ENCODE data around the gene KCNJ14. TPM values are rescaled to one million over a fixed set of nuclear protein-coding genes. Genes with fewer than 3 reads are reported as not detected.

The KCNJ14 gene
- total and polyA plus RNA-seq, 2 donors (not counting 3 experiments of a cell fraction or from before 2014, with no cell fraction given) = 0.26 to 1.4 TPM

DNA sequence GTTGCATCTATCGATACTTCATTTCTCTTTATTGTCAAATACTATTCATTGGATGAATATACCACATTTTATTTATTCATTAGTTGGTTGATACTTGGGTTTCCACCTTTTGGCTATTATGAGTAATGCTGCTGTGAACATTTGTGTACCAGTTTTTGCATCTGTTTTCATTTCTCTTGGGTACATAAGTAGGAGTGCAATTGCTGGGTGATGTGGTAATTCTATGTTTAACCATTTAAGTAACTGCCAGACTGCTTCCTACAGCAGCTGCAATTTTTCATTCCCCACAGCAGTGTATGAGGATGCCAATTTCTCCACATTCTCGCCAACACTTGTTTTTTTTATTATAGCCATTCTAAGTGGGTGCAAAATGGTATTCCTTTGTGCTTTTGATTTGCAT is 2.6 kb downstream of the KCNJ14 start:
- Histone ChIP-seq H4K20me1 (replicated peaks; ENCODE audit: control insufficient read depth, extremely low read depth, insufficient read depth, low read length) (no peaks in the 10 kb centered on the region), H3K79me2 (ENCODE audit: control insufficient read depth, insufficient read depth, low read length) (peaks cover 1% of the 10 kb centered on the region), H2AFZ (ENCODE audit: low read depth, low read length) (no peak overlapping the region), H3K4me1 (ENCODE audit: control insufficient read depth, extremely low read depth, insufficient read depth, low read length) (no peaks in the 10 kb centered on the region), H3K9me1 (replicated peaks; ENCODE audit: control insufficient read depth, extremely low read depth, insufficient read depth, low read length) (no peaks in the 10 kb centered on the region), H3K27me3 (ENCODE audit: control insufficient read depth in 2 of 2, insufficient read depth in 2 of 2, low read length in 2 of 2) (no peaks in the 10 kb centered on the region), H3K27ac (ENCODE audit: insufficient read depth, low read depth, low read length) (no peak overlapping the region), H3K36me3 (ENCODE audit: control insufficient read depth in 2 of 2, extremely low read depth in 1 of 2, insufficient read depth in 2 of 2, low read length in 2 of 2) (peaks cover 2 to 11% of the 10 kb centered on the region in 2 experiments), H3K4me2 (ENCODE audit: insufficient read depth, low read length) (no peak overlapping the region), H3K9ac (replicated peaks; ENCODE audit: extremely low read depth, insufficient read depth, low read length) (no peak overlapping the region), H3K9me3 (replicated peaks; ENCODE audit: control insufficient read depth, insufficient read depth, low read length) (no peaks in the 10 kb centered on the region), H3K4me3 (replicated peaks in 1 of 3; ENCODE audit: insufficient read depth in 1 of 3, low read depth in 1 of 3, low read length in 3 of 3) (no peak overlapping the region)
- no peak for TF ChIP-seq MYC (IDR thresholded peaks at IDR 0.05; ENCODE audit: low read depth, low read length)
- TF ChIP-seq POLR2AphosphoS5 (IDR thresholded peaks at IDR 0.05; ENCODE audit: insufficient read depth, low read depth, low read length) = no peak
- TF ChIP-seq JUN (IDR thresholded peaks at IDR 0.05; ENCODE audit: borderline replicate concordance, insufficient read depth, insufficient read length, low read depth) = no peak
- TF ChIP-seq POLR2A (IDR thresholded peaks at IDR 0.05; ENCODE audit: low read depth, low read length) = no peak
- TF ChIP-seq MAX (IDR thresholded peaks at IDR 0.05; ENCODE audit: insufficient read depth, insufficient read length) = no peak
- no peak for TF ChIP-seq FOS (IDR thresholded peaks at IDR 0.05; ENCODE audit: borderline replicate concordance, insufficient read depth, low read length)
- TF ChIP-seq, protein P1, sequence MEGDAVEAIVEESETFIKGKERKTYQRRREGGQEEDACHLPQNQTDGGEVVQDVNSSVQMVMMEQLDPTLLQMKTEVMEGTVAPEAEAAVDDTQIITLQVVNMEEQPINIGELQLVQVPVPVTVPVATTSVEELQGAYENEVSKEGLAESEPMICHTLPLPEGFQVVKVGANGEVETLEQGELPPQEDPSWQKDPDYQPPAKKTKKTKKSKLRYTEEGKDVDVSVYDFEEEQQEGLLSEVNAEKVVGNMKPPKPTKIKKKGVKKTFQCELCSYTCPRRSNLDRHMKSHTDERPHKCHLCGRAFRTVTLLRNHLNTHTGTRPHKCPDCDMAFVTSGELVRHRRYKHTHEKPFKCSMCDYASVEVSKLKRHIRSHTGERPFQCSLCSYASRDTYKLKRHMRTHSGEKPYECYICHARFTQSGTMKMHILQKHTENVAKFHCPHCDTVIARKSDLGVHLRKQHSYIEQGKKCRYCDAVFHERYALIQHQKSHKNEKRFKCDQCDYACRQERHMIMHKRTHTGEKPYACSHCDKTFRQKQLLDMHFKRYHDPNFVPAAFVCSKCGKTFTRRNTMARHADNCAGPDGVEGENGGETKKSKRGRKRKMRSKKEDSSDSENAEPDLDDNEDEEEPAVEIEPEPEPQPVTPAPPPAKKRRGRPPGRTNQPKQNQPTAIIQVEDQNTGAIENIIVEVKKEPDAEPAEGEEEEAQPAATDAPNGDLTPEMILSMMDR (IDR thresholded peaks at IDR 0.05; ENCODE audit: extremely low read depth in 1 of 2, insufficient read depth in 1 of 2, low read depth in 1 of 2, low read length in 2 of 2) = no peak
- dilution Hi-C loops (cut with MboI; ENCODE audit: extremely low pct_ligation_motif_present, low sequenced_read_pairs) (no loop called here), intact Hi-C loops (cut with micrococcal nuclease) (no loop called here)
- DNase-seq (ENCODE audit: low read depth, low spot score) (no peak), FAIRE-seq (no peak)
- CTCF ChIA-PET = no interaction called here
- no TSS peak for BruUV-seq (replicated peaks)
- POLR2A ChIA-PET = no interaction called here
